Right lobe of liver (tissue), 6 donors: ENCODE data around the gene CCDC148. TPM values are rescaled to one million over a fixed set of nuclear protein-coding genes. Genes with fewer than 3 reads are reported as not detected.
A peak's percentile ranks its signal among the peaks of the same experiment; 100 is the strongest.

ENCODE experiments used
- ATAC-seq, 4 donors: fragments of 200-7000 bp; cut with Tn5 transposase; one replicate each; pipeline ENCODE4 v1.9.1; 2020; ENCODE audit warnings: mild to moderate bottlenecking in 4 of 4, moderate library complexity in 4 of 4
- DNase-seq, 3 donors: peaks; one replicate each; pipeline ENCODE4 v3.0.0-alpha.2; 2020
- H3K27ac ChIP-seq, 3 donors: fragments of 200-600 bp; one replicate each; pipeline ENCODE4 v1.8.0; 2022
- H3K27me3 ChIP-seq, 2 donors: fragments of 200-600 bp; one replicate each; pipeline ENCODE4 v1.8.0; 2022
- H3K36me3 ChIP-seq, 4 donors: fragments of 200-600 bp; sonication (generic) in 1 of 4; one replicate each; pipeline versions ENCODE4 v1.5.1 to v1.8.0; 2017 to 2022; ENCODE audit warnings: control low read depth in 1 of 4
- H3K4me1 ChIP-seq, 4 donors: fragments of 200-600 bp; sonication (generic) in 1 of 4; one replicate each; pipeline versions ENCODE4 v1.5.1 to v1.8.0; 2017 to 2022; ENCODE audit warnings: control low read depth in 1 of 4
- H3K4me3 ChIP-seq, 3 donors: fragments of 200-600 bp; one replicate each; pipeline ENCODE4 v1.8.0; 2022
- H3K9me3 ChIP-seq, 4 donors: fragments of 200-600 bp; sonication (generic) in 1 of 4; one replicate each; pipeline versions ENCODE4 v1.5.1 to v1.8.0; 2017 to 2022; ENCODE audit warnings: control low read depth in 1 of 4
- CTCF ChIP-seq, 4 donors: fragments of 200-600 bp in 3 of 4; fragments of 450-650 bp in 1 of 4; IDR thresholded peaks; one replicate each; pipeline versions ENCODE4 v1.5.1 to v1.8.0; 2016 to 2022; ENCODE audit warnings: antibody characterized with exemption in 4 of 4, mild to moderate bottlenecking in 2 of 4
- POLR2A ChIP-seq: fragments of 450-650 bp; IDR thresholded peaks from one replicate; pipeline ENCODE4 v1.6.1; 2017; ENCODE audit warnings: antibody characterized with exemption, mild to moderate bottlenecking
- WGBS: methylation state at CpG from one replicate; pipeline ENCODE4 v1.1.6; 2018; ENCODE audit warnings: low coverage, low lambda C conversion rate; ENCODE audit not compliant: insufficient coverage; ENCODE audit errors: missing lambda C conversion rate; 5-methylcytosine and 5-hydroxymethylcytosine counted together
- intact Hi-C, 2 donors: fragments of 100-400 bp; cut with DNase I; formaldehyde crosslinking; loops; one replicate each; pipeline versions ENCODE4 v1.11.2 to v1.14.1; 2022
- total RNA-seq, 6 experiments: library from RNA; depleted of rRNA in 2 of 6; stranded (reverse); fragments of >200 nt in 2 of 6; fragmentation: NEBNext Ultra II Directional in 3 of 6; extraction: Animal tissue kit (Norgen Biotek cat#: 25700) in 3 of 6; gene quantifications; one replicate each; pipeline versions ENCODE4 v1.1.0 to v1.2.4, GENCODE V29; 2016 to 2023
- donor health status: DM: no; HTN: yes; CAD: no.
- donor health status: DM: no; HTN: no; CAD: no.
- donor health status: DM: no; HTN: no; CAD: no.
- donor health status: DM: no; HTN: yes; CAD: no.
- donor health status: DM: no; HTN: yes; CAD: no.

CCDC148 gene
- total RNA-seq, 6 experiments from 2014 or later = 0.12 to 0.53 (median 0.20) TPM; not detected in 1

GRCh38 chr2:158184556-158185343, 271.8 kb downstream of the CCDC148 start:
- Histone ChIP-seq H3K27ac (no peak overlapping the region), H3K4me1 (peaks cover 0 to 9% (median 3%) of the 10 kb centered on the region in 4 donors), H3K27me3 (no peaks in the 10 kb centered on the region), H3K4me3 (no peak overlapping the region), H3K9me3 (no peaks in the 10 kb centered on the region), H3K36me3 (no peaks in the 10 kb centered on the region)
- DNase-seq (no peak), ATAC-seq (peak; percentile 33 to 70 (median 49))
- WGBS = 57% methylated on average over 1 of the region's 3 CpGs
- intact Hi-C loops = loop anchor here in 1 of 2 donors (10.0 kb wide), 1 partner anchor 560 kb away; no protein-coding TSS in a partner anchor
- TF ChIP-seq POLR2A (no peak), CTCF (IDR thresholded peaks at IDR 0.05) (no peak)

GRCh38 chr2:158184001-158184400, 272.6 kb downstream of the CCDC148 start:
- H3K9me3 ChIP-seq = no peaks in the 10 kb centered on the region
- H3K27ac ChIP-seq = no peak overlapping the region
- H3K4me1 ChIP-seq = peaks cover 0 to 1% (median under 1%) of the 10 kb centered on the region in 4 donors
- DNase-seq (no peak), ATAC-seq (no peak)
- TF ChIP-seq POLR2A = no peak
- no peak for TF ChIP-seq CTCF (IDR thresholded peaks at IDR 0.05)
- H3K36me3 ChIP-seq = no peaks in the 10 kb centered on the region
- no peak overlapping the region for H3K4me3 ChIP-seq
- WGBS = 71% methylated on average over 1 of the region's 1 CpG
- intact Hi-C loops = loop anchor here in 1 of 2 donors (10.0 kb wide), 1 partner anchor 561 kb away; no protein-coding TSS in a partner anchor
- H3K27me3 ChIP-seq = no peaks in the 10 kb centered on the region

- DNase-seq = no peak
- 77% methylated on average over 3 of the region's 3 CpGs for WGBS
- no peak for ATAC-seq
- TF ChIP-seq CTCF (IDR thresholded peaks at IDR 0.05) (no peak), POLR2A (no peak)
- Histone ChIP-seq H3K4me3 (no peak overlapping the region), H3K27me3 (no peaks in the 10 kb centered on the region), H3K9me3 (no peaks in the 10 kb centered on the region), H3K4me1 (no peaks in the 10 kb centered on the region), H3K27ac (no peak overlapping the region), H3K36me3 (no peaks in the 10 kb centered on the region)
- intact Hi-C loops = loop anchor here in 1 of 2 donors (10.0 kb wide), 1 partner anchor 562 kb away; no protein-coding TSS in a partner anchor
These were observed 273.8 kb downstream of the CCDC148 start for GRCh38 chr2:158182676-158183295.

GRCh38 chr2:158181171-158181570, 275.4 kb downstream of the CCDC148 start:
- Histone ChIP-seq H3K9me3 (no peaks in the 10 kb centered on the region), H3K4me1 (no peaks in the 10 kb centered on the region), H3K27ac (no peak overlapping the region), H3K4me3 (no peak overlapping the region), H3K27me3 (no peaks in the 10 kb centered on the region), H3K36me3 (no peaks in the 10 kb centered on the region)
- intact Hi-C loops = loop anchor here in 1 of 2 donors (10.0 kb wide), 1 partner anchor 564 kb away; no protein-coding TSS in a partner anchor
- peak in 1 of 4 donors; percentile 78 for ATAC-seq
- no CpG with 5 or more reads among the region's 2 CpGs for WGBS
- TF ChIP-seq POLR2A (no peak), CTCF (IDR thresholded peaks at IDR 0.05) (no peak)
- DNase-seq = no peak
